ENCODE data around the gene SNCAIP.

DNA sequence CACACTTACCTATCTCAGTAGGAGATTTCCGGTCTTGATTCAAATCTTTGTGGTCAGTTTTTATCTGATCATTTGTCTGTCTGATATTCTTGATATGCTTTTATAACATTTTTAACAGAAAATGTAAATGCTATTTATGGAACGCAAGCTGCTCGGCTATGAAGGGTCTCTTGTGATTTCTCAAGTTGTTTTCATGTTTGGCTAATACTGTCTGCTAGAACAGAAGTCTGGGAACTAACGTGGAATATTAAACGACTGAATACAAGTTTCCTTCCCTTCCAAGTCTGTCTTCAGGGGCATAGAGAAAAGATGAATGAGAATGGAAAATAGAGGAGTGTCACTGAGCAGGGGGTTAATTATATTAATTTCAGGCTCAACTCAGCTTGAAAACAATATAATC is 27.6 kb downstream of the SNCAIP start:
- TF ChIP-seq POLR2A (IDR thresholded peaks at IDR 0.05) (no peak), POLR2AphosphoS5 (IDR thresholded peaks at IDR 0.05) (no peak)
- TF ChIP-seq, protein P1, sequence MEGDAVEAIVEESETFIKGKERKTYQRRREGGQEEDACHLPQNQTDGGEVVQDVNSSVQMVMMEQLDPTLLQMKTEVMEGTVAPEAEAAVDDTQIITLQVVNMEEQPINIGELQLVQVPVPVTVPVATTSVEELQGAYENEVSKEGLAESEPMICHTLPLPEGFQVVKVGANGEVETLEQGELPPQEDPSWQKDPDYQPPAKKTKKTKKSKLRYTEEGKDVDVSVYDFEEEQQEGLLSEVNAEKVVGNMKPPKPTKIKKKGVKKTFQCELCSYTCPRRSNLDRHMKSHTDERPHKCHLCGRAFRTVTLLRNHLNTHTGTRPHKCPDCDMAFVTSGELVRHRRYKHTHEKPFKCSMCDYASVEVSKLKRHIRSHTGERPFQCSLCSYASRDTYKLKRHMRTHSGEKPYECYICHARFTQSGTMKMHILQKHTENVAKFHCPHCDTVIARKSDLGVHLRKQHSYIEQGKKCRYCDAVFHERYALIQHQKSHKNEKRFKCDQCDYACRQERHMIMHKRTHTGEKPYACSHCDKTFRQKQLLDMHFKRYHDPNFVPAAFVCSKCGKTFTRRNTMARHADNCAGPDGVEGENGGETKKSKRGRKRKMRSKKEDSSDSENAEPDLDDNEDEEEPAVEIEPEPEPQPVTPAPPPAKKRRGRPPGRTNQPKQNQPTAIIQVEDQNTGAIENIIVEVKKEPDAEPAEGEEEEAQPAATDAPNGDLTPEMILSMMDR (IDR thresholded peaks at IDR 0.05): no peak

All from prostate gland (tissue), 2 donors.